Measurements from ENCODE around the gene ZBTB37.
"Not testable (repeated sequence)": the region's sequence is repeated elsewhere in the genome, so short reads cannot be mapped to it uniquely, and the experiment has no call there.

DNA sequence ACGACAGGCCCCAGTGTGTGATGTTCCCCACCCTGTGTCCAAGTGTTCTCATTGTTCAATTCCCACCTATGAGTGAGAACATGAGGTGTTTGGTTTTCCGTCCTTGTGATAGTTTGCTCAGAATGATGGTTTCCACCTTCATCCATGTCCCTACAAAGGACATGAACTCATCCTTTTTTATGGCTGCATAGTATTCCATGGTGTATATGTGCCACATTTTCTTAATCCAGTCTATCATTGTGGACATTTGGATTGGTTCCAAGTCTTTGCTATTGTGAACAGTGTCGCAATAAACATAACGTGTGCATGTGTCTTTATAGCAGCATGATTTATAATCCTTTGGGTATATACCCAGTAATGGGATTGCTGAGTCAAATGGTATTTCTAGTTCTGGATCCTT, 12.9 kb downstream of the ZBTB37 start:
- not testable (repeated sequence) for TF ChIP-seq POLR2A, TAF1, POLR2AphosphoS5 (IDR thresholded peaks at IDR 0.05; ENCODE audit: low read depth, low read length)
